Measurements from ENCODE around the gene SGK1.
"Not testable (repeated sequence)": the region's sequence is repeated elsewhere in the genome, so short reads cannot be mapped to it uniquely, and the experiment has no call there.

The SGK1 gene

GRCh38 chr6:134195164-134195906, 122.6 kb downstream of the SGK1 start:
- in situ Hi-C loops (cut with HindIII; ENCODE audit: low pct_unique_long_range_greater_than_20kb, low sequenced_read_pairs) = no loop called here
- TF ChIP-seq JUND (IDR thresholded peaks at IDR 0.05; ENCODE audit: low read depth) = no peak
- DNase-seq (ENCODE audit: low read depth in 1 of 2, low spot score in 1 of 2) = no peak

GRCh38 chr6:134193536-134194498, 124.1 kb downstream of the SGK1 start:
- TF ChIP-seq JUND (IDR thresholded peaks at IDR 0.05; ENCODE audit: low read depth) = no peak
- in situ Hi-C loops (cut with HindIII; ENCODE audit: low pct_unique_long_range_greater_than_20kb, low sequenced_read_pairs) = no loop called here
- no peak for DNase-seq (ENCODE audit: low read depth in 1 of 2, low spot score in 1 of 2)

- DNase-seq (ENCODE audit: low read depth in 1 of 2, low spot score in 1 of 2); in situ Hi-C loops (cut with HindIII; ENCODE audit: low pct_unique_long_range_greater_than_20kb, low sequenced_read_pairs): not testable (repeated sequence)
These were observed 125.3 kb downstream of the SGK1 start for GRCh38 chr6:134192609-134193008.

- no peak for DNase-seq (ENCODE audit: low read depth in 1 of 2, low spot score in 1 of 2)
- no peak for TF ChIP-seq JUND (IDR thresholded peaks at IDR 0.05; ENCODE audit: low read depth)
- in situ Hi-C loops (cut with HindIII; ENCODE audit: low pct_unique_long_range_greater_than_20kb, low sequenced_read_pairs) = no loop called here
These were observed 127.0 kb downstream of the SGK1 start for GRCh38 chr6:134190883-134191282.

- no peak for DNase-seq (ENCODE audit: low read depth in 1 of 2, low spot score in 1 of 2)
- in situ Hi-C loops (cut with HindIII; ENCODE audit: low pct_unique_long_range_greater_than_20kb, low sequenced_read_pairs) = no loop called here
- no peak for TF ChIP-seq JUND (IDR thresholded peaks at IDR 0.05; ENCODE audit: low read depth)
These were observed 130.2 kb downstream of the SGK1 start for GRCh38 chr6:134187751-134188150.

GRCh38 chr6:134187154-134187553, 130.8 kb downstream of the SGK1 start:
- in situ Hi-C loops (cut with HindIII; ENCODE audit: low pct_unique_long_range_greater_than_20kb, low sequenced_read_pairs) = no loop called here
- TF ChIP-seq JUND (IDR thresholded peaks at IDR 0.05; ENCODE audit: low read depth) = no peak
- no peak for DNase-seq (ENCODE audit: low read depth in 1 of 2, low spot score in 1 of 2)

GRCh38 chr6:134186355-134186754, 131.6 kb downstream of the SGK1 start:
- no peak for TF ChIP-seq JUND (IDR thresholded peaks at IDR 0.05; ENCODE audit: low read depth)
- DNase-seq (ENCODE audit: low read depth in 1 of 2, low spot score in 1 of 2) = no peak
- in situ Hi-C loops (cut with HindIII; ENCODE audit: low pct_unique_long_range_greater_than_20kb, low sequenced_read_pairs) = no loop called here

GRCh38 chr6:134185277-134185676, 132.6 kb downstream of the SGK1 start:
- no peak for TF ChIP-seq JUND (IDR thresholded peaks at IDR 0.05; ENCODE audit: low read depth)
- DNase-seq (ENCODE audit: low read depth in 1 of 2, low spot score in 1 of 2) = no peak
- in situ Hi-C loops (cut with HindIII; ENCODE audit: low pct_unique_long_range_greater_than_20kb, low sequenced_read_pairs) = no loop called here

- TF ChIP-seq JUND (IDR thresholded peaks at IDR 0.05; ENCODE audit: low read depth) = no peak
- no peak for DNase-seq (ENCODE audit: low read depth in 1 of 2, low spot score in 1 of 2)
- in situ Hi-C loops (cut with HindIII; ENCODE audit: low pct_unique_long_range_greater_than_20kb, low sequenced_read_pairs) = no loop called here
These were observed 134.1 kb downstream of the SGK1 start for GRCh38 chr6:134183844-134184243.

GRCh38 chr6:134182528-134182927, 135.4 kb downstream of the SGK1 start:
- in situ Hi-C loops (cut with HindIII; ENCODE audit: low pct_unique_long_range_greater_than_20kb, low sequenced_read_pairs) = no loop called here
- TF ChIP-seq JUND (IDR thresholded peaks at IDR 0.05; ENCODE audit: low read depth) = no peak
- no peak for DNase-seq (ENCODE audit: low read depth in 1 of 2, low spot score in 1 of 2)

GRCh38 chr6:134181726-134182125, 136.2 kb downstream of the SGK1 start:
- in situ Hi-C loops (cut with HindIII; ENCODE audit: low pct_unique_long_range_greater_than_20kb, low sequenced_read_pairs); DNase-seq (ENCODE audit: low read depth in 1 of 2, low spot score in 1 of 2): not testable (repeated sequence)

GRCh38 chr6:134181251-134181650, 136.7 kb downstream of the SGK1 start:
- DNase-seq (ENCODE audit: low read depth in 1 of 2, low spot score in 1 of 2); in situ Hi-C loops (cut with HindIII; ENCODE audit: low pct_unique_long_range_greater_than_20kb, low sequenced_read_pairs): not testable (repeated sequence)

- in situ Hi-C loops (cut with HindIII; ENCODE audit: low pct_unique_long_range_greater_than_20kb, low sequenced_read_pairs); DNase-seq (ENCODE audit: low read depth in 1 of 2, low spot score in 1 of 2): not testable (repeated sequence)
These were observed 137.4 kb downstream of the SGK1 start for GRCh38 chr6:134180540-134180939.
